GM18951 (cell line): ENCODE measurements around the gene MAP4K5.

Source experiments
- POLR2A ChIP-seq: IDR thresholded peaks from 4 replicates; pipeline ENCODE4 v1.6.1; 2011; ENCODE audit warnings: mild to moderate bottlenecking; ENCODE audit not compliant: insufficient read length, insufficient read depth; ENCODE audit errors: extremely low read depth
- in situ Hi-C: fragments of 300-500 bp; cut with MboI; formaldehyde crosslinking; loops from one replicate; pipeline ENCODE4 v1.12.0; 2022; ENCODE audit warnings: low sequenced_read_pairs, mixed read lengths, inconsistent platforms; ENCODE audit not compliant: unreplicated experiment

The MAP4K5 gene

DNA sequence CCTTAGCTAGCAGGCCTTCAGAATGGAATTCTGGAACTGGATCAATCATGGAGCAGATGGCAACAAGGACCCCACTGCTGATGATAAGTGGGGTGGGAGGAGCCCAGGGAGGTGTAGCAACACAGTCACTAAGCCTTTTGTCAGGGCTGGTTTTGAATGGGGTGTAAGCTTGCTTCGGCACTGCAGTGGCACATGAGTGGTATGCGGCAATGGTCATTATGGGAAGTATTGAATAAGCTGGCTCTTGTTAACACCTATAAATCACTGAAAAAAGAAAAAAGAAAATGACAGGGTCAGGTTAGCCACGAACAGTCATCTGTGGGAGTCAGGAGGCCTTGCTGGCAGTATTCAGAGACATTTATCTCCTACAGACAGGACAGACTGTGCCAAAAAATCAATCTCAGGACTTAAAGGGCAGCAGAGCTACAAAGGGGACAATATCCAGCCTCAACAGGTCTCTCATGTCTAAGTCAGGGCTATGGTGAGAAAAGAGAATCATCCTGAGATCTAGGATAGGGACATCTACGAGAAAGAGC is 154.8 kb downstream of the MAP4K5 start:
- no peak for TF ChIP-seq POLR2A
- in situ Hi-C loops: no loop called here

DNA sequence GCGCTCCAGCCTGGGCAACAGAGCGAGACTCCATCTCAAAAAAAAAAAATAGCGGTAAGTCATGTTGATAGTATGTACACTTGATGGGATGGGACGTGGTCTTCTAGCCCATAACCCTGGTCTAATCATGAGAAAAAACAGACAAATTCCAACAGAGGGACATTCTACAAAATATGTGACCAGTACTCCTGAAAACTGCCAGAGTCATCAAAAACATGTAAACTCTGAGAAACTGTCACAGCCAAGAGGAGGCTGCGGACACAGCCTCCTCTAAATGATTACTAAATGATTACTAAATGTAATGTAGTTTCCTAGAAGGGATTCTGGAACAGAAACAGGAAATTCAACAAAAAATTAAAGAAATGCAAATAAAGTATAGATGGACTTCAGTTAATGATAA is 156.6 kb downstream of the MAP4K5 start:
- no peak for TF ChIP-seq POLR2A
- in situ Hi-C loops: no loop called here

DNA sequence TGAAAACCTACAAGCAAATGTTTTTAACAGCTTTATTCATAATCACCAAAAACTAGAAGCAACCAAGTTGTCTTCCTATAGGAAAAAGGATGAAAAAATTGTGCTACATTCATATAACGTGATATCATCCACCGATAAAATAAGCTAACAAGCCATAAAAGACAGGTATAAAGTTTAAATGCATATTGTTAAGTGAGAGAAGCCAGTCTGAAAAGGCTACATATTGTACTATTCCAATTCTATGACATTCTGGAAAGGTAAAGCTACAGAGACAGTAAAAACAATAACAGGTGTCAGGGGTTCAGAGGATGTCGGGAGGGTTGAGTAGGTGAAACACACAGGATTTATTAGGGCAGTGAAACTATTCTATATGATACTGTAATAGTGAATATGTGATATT is 158.4 kb downstream of the MAP4K5 start:
- in situ Hi-C loops: no loop called here
- TF ChIP-seq POLR2A: no peak

DNA sequence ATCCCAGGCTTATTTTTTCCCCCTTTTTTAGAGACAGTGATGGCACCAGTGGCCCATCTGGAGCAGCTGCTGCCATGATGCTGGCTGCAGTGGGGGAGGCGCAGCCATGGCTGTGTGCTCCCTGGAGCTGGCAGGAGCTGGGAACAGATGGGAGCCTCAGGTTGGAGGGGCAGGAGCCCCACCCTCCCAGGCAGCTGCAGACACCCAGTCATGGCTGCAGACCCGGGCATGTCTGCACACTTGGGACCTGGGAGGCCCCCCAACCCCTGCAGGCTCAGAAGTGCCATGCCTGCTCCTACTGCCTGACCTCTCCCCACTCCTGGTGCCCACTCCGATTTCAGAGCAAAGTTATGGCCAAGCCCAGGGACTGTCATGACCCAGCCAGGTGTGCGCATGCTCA is 160.8 kb downstream of the MAP4K5 start:
- in situ Hi-C loops: no loop called here
- no peak for TF ChIP-seq POLR2A
